ENCODE results near the gene UBR7.

UBR7 gene

GRCh38 chr14:93201155-93201704 is 5.8 kb upstream of the UBR7 start:
- TF ChIP-seq NFIC (IDR thresholded peaks at IDR 0.05) (no peak), MAX (IDR thresholded peaks at IDR 0.05) (no peak), USF1 (IDR thresholded peaks at IDR 0.05) (no peak), FOXM1 (IDR thresholded peaks at IDR 0.05; ENCODE audit: borderline replicate concordance, low read depth) (no peak), YY1 (IDR thresholded peaks at IDR 0.05; ENCODE audit: low read depth) (no peak), TEAD4 (IDR thresholded peaks at IDR 0.05) (no peak), CEBPB (IDR thresholded peaks at IDR 0.05) (no peak), TAF1 (IDR thresholded peaks at IDR 0.05; ENCODE audit: low read depth) (no peak), EGR1 (IDR thresholded peaks at IDR 0.05) (no peak), TCF12 (IDR thresholded peaks at IDR 0.05; ENCODE audit: low read depth) (no peak), REST (IDR thresholded peaks at IDR 0.05; ENCODE audit: low read depth) (no peak), EP300 (IDR thresholded peaks at IDR 0.05; ENCODE audit: borderline replicate concordance) (no peak), CREB1 (IDR thresholded peaks at IDR 0.05; ENCODE audit: low read depth) (no peak), RAD21 (IDR thresholded peaks at IDR 0.05; ENCODE audit: low read depth) (no peak), ZBTB7A (IDR thresholded peaks at IDR 0.05; ENCODE audit: low read depth) (no peak)

GRCh38 chr14:93207468-93208308 is 632 bp downstream of the UBR7 start:
- TF ChIP-seq NFIC (IDR thresholded peaks at IDR 0.05): no peak
- TF ChIP-seq RAD21 (IDR thresholded peaks at IDR 0.05; ENCODE audit: low read depth): peak; percentile 46

- TF ChIP-seq MAX (IDR thresholded peaks at IDR 0.05): no peak
- TF ChIP-seq RAD21 (IDR thresholded peaks at IDR 0.05; ENCODE audit: low read depth): no peak
- TF ChIP-seq EP300 (IDR thresholded peaks at IDR 0.05; ENCODE audit: borderline replicate concordance): no peak
- TF ChIP-seq FOXM1 (IDR thresholded peaks at IDR 0.05; ENCODE audit: borderline replicate concordance, low read depth): no peak
- TF ChIP-seq EGR1 (IDR thresholded peaks at IDR 0.05): no peak
Observed at GRCh38 chr14:93212432-93212831, 5.4 kb downstream of the UBR7 start.

- no peak for TF ChIP-seq REST (IDR thresholded peaks at IDR 0.05; ENCODE audit: low read depth)
- TF ChIP-seq USF1 (IDR thresholded peaks at IDR 0.05): no peak
- TF ChIP-seq MAX (IDR thresholded peaks at IDR 0.05): no peak
- no peak for TF ChIP-seq FOXM1 (IDR thresholded peaks at IDR 0.05; ENCODE audit: borderline replicate concordance, low read depth)
Observed at GRCh38 chr14:93214598-93214997, 7.5 kb downstream of the UBR7 start.

GRCh38 chr14:93219103-93219726 is 12.2 kb downstream of the UBR7 start:
- TF ChIP-seq USF1 (IDR thresholded peaks at IDR 0.05) (no peak), CEBPB (IDR thresholded peaks at IDR 0.05) (no peak), NFIC (IDR thresholded peaks at IDR 0.05) (no peak), TCF12 (IDR thresholded peaks at IDR 0.05; ENCODE audit: low read depth) (no peak), RAD21 (IDR thresholded peaks at IDR 0.05; ENCODE audit: low read depth) (peak; percentile 64)

Data from Ishikawa (cell line).